WTC11 (cell line): ENCODE data around the gene SLC34A1. TPM values are rescaled to one million over a fixed set of nuclear protein-coding genes. Genes with fewer than 3 reads are reported as not detected.

Experiments
- ATAC-seq: fragments of 200-7000 bp; cut with Tn5 transposase; 2 replicates; pipeline ENCODE4 v1.10.0; 2021; ENCODE audit warnings: mild to moderate bottlenecking, moderate library complexity
- CTCF ChIA-PET: fragments of 300-600 bp; sonication (Branson Sonifier 250); formaldehyde crosslinking; loops from one replicate; lab custom pipeline; 2021; ENCODE audit warnings: antibody characterized with exemption; lab: Charles Lee
- POLR2A ChIA-PET: fragments of 350-600 bp; sonication (Branson Sonifier 250); formaldehyde crosslinking; loops from one replicate; lab custom pipeline; 2021; ENCODE audit warnings: antibody characterized with exemption; lab: Charles Lee
- DNase-seq: peaks from one replicate; pipeline ENCODE4 v3.0.0; 2021; ENCODE audit warnings: low spot score
- H3K27ac Mint-ChIP-seq: 2 replicates; pipeline ENCODE4 v1.8.0; 2021; ENCODE audit warnings: mixed read lengths
- H3K27me3 Mint-ChIP-seq: 2 replicates; pipeline ENCODE4 v1.8.0; 2021; ENCODE audit warnings: low read depth, mild to moderate bottlenecking, moderate library complexity, mixed read lengths
- H3K36me3 Mint-ChIP-seq: 2 replicates; pipeline ENCODE4 v1.8.0; 2021; ENCODE audit warnings: mixed read lengths
- H3K4me1 Mint-ChIP-seq: 2 replicates; pipeline ENCODE4 v1.8.0; 2022; ENCODE audit warnings: mixed read lengths
- H3K4me3 Mint-ChIP-seq: 2 replicates; pipeline ENCODE4 v1.8.0; 2021; ENCODE audit warnings: mild to moderate bottlenecking, moderate library complexity, mixed read lengths
- H3K9me3 Mint-ChIP-seq: 2 replicates; pipeline ENCODE4 v1.8.0; 2021; ENCODE audit warnings: mixed read lengths
- CREM ChIP-seq: sonication (generic); formaldehyde crosslinking; IDR thresholded peaks from 2 replicates; pipeline ENCODE4 v1.8.1; 2022; ENCODE audit warnings: mild to moderate bottlenecking, missing genetic modification reagents, moderate library complexity
- FOXK1 ChIP-seq: sonication (generic); formaldehyde crosslinking; IDR thresholded peaks from 2 replicates; pipeline ENCODE4 v1.8.0; 2022; ENCODE audit warnings: mild to moderate bottlenecking, moderate library complexity, missing genetic modification reagents
- FOXP1 ChIP-seq: sonication (generic); formaldehyde crosslinking; IDR thresholded peaks from 2 replicates; pipeline ENCODE4 v1.8.0; 2022; ENCODE audit warnings: missing genetic modification reagents, mild to moderate bottlenecking, moderate library complexity, borderline replicate concordance
- GABPB1 ChIP-seq: sonication (generic); formaldehyde crosslinking; IDR thresholded peaks from 2 replicates; pipeline ENCODE4 v1.8.1; 2023; ENCODE audit warnings: mild to moderate bottlenecking, missing genetic modification reagents
- HMGA2 ChIP-seq: fragments of 250-450 bp; sonication (Bioruptor Pico); IDR thresholded peaks from 2 replicates; pipeline ENCODE4 v1.4.0; 2021; ENCODE audit warnings: mild to moderate bottlenecking, moderate library complexity
- MXD4 ChIP-seq: fragments of 250-450 bp; sonication (Bioruptor Pico); IDR thresholded peaks from 2 replicates; pipeline ENCODE4 v1.8.0; 2021; ENCODE audit warnings: mild to moderate bottlenecking, moderate library complexity, borderline replicate concordance
- NFATC4 ChIP-seq: fragments of 250-450 bp; sonication (Bioruptor Pico); IDR thresholded peaks from 2 replicates; pipeline ENCODE4 v1.9.0; 2021; ENCODE audit warnings: mild to moderate bottlenecking
- NFYB ChIP-seq: sonication (generic); formaldehyde crosslinking; conservative IDR thresholded peaks from 2 replicates; pipeline ENCODE4 v1.8.0; 2022; ENCODE audit warnings: low read depth, missing genetic modification reagents
- NR3C1 ChIP-seq: sonication (generic); formaldehyde crosslinking; conservative IDR thresholded peaks from 2 replicates; pipeline ENCODE4 v1.8.1; 2023; ENCODE audit warnings: low read depth, mild to moderate bottlenecking, missing genetic modification reagents
- SP1 ChIP-seq: sonication (generic); formaldehyde crosslinking; conservative IDR thresholded peaks from 2 replicates; pipeline ENCODE4 v1.8.1; 2022; ENCODE audit warnings: missing genetic modification reagents
- TP53 ChIP-seq: sonication (generic); formaldehyde crosslinking; IDR thresholded peaks from 2 replicates; pipeline ENCODE4 v1.8.1; 2023; ENCODE audit warnings: mild to moderate bottlenecking, missing genetic modification reagents
- ZBTB21 ChIP-seq: sonication (generic); formaldehyde crosslinking; IDR thresholded peaks from 2 replicates; pipeline ENCODE4 v1.8.1; 2023; ENCODE audit warnings: mild to moderate bottlenecking, missing genetic modification reagents, borderline replicate concordance
- ZNF219 ChIP-seq: sonication (generic); formaldehyde crosslinking; IDR thresholded peaks from 2 replicates; pipeline ENCODE4 v1.8.0; 2023; ENCODE audit warnings: missing genetic modification reagents, mild to moderate bottlenecking, borderline replicate concordance
- ZNF396 ChIP-seq: fragments of 250-450 bp; sonication (Bioruptor Pico); IDR thresholded peaks from 2 replicates; pipeline ENCODE4 v1.8.0; 2021; ENCODE audit warnings: mild to moderate bottlenecking, moderate library complexity, borderline replicate concordance
- ZNF416 ChIP-seq: fragments of 250-450 bp; sonication (Bioruptor Pico); IDR thresholded peaks from 2 replicates; pipeline ENCODE4 v1.9.0; 2021; ENCODE audit warnings: mild to moderate bottlenecking, inconsistent platforms
- total RNA-seq: library from RNA; stranded (reverse); gene quantifications from 3 replicates; pipeline ENCODE4 v1.2.3, GENCODE V29; 2021
- TF ChIP-seq, protein P1 (sequence below): sonication (generic); formaldehyde crosslinking; IDR thresholded peaks from 2 replicates; pipeline ENCODE4 v1.8.1; 2023; ENCODE audit warnings: mild to moderate bottlenecking, missing genetic modification reagents
- TF ChIP-seq, protein P2 (sequence below): sonication (generic); formaldehyde crosslinking; IDR thresholded peaks from 2 replicates; pipeline ENCODE4 v1.8.1; 2023; ENCODE audit warnings: mild to moderate bottlenecking, missing genetic modification reagents
- TF ChIP-seq, protein P3 (sequence below): sonication (generic); formaldehyde crosslinking; IDR thresholded peaks from 2 replicates; pipeline ENCODE4 v1.8.0; 2023; ENCODE audit warnings: missing genetic modification reagents
- TF ChIP-seq, protein P4 (sequence below): fragments of 200-600 bp; IDR thresholded peaks from 2 replicates; pipeline ENCODE4 v1.8.0; 2022; ENCODE audit warnings: antibody characterized with exemption
- TF ChIP-seq, protein P5 (sequence below): sonication (generic); formaldehyde crosslinking; IDR thresholded peaks from 2 replicates; pipeline ENCODE4 v1.8.0; 2022; ENCODE audit warnings: missing genetic modification reagents

The SLC34A1 gene
- total RNA-seq, 1 experiment from 2014 or later: not detected

DNA sequence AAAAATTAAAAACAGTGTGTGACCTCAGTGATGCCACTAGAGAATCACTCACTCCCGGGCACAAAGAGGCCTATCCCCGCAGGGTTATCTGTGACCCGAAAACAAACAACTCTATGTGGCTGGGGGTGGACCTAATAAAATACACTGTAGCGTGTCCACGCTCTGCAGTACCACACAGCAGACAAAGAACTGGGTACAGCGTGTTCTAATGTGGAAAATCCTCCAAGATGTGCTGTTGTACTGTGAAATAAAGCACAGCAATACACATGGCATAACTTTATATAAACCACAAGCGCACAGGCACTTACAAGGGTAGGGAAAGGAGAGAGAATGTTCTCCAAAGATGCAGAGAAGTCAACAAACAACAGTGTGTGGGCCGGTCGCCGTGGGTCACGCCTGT is 8.1 kb upstream of the SLC34A1 start:
- H3K27ac Mint-ChIP-seq: no peak overlapping the region
- H3K4me3 Mint-ChIP-seq: no peak overlapping the region
- no peak for ATAC-seq
- TF ChIP-seq TP53 (CRISPR knock-in tag): no peak
- TF ChIP-seq FOXK1 (CRISPR knock-in tag): no peak
- no peak for TF ChIP-seq ZNF219 (CRISPR knock-in tag)
- no peak for TF ChIP-seq GABPB1 (CRISPR knock-in tag)
- TF ChIP-seq SP1 (CRISPR knock-in tag): no peak
- TF ChIP-seq, protein P1, sequence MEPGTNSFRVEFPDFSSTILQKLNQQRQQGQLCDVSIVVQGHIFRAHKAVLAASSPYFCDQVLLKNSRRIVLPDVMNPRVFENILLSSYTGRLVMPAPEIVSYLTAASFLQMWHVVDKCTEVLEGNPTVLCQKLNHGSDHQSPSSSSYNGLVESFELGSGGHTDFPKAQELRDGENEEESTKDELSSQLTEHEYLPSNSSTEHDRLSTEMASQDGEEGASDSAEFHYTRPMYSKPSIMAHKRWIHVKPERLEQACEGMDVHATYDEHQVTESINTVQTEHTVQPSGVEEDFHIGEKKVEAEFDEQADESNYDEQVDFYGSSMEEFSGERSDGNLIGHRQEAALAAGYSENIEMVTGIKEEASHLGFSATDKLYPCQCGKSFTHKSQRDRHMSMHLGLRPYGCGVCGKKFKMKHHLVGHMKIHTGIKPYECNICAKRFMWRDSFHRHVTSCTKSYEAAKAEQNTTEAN (CRISPR knock-in tag): no peak
- TF ChIP-seq NFATC4 (CRISPR knock-in tag): no peak
- TF ChIP-seq, protein P2, sequence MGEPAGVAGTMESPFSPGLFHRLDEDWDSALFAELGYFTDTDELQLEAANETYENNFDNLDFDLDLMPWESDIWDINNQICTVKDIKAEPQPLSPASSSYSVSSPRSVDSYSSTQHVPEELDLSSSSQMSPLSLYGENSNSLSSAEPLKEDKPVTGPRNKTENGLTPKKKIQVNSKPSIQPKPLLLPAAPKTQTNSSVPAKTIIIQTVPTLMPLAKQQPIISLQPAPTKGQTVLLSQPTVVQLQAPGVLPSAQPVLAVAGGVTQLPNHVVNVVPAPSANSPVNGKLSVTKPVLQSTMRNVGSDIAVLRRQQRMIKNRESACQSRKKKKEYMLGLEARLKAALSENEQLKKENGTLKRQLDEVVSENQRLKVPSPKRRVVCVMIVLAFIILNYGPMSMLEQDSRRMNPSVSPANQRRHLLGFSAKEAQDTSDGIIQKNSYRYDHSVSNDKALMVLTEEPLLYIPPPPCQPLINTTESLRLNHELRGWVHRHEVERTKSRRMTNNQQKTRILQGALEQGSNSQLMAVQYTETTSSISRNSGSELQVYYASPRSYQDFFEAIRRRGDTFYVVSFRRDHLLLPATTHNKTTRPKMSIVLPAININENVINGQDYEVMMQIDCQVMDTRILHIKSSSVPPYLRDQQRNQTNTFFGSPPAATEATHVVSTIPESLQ (CRISPR knock-in tag): no peak
- no peak for TF ChIP-seq NFYB (CRISPR knock-in tag)
- TF ChIP-seq, protein P3, sequence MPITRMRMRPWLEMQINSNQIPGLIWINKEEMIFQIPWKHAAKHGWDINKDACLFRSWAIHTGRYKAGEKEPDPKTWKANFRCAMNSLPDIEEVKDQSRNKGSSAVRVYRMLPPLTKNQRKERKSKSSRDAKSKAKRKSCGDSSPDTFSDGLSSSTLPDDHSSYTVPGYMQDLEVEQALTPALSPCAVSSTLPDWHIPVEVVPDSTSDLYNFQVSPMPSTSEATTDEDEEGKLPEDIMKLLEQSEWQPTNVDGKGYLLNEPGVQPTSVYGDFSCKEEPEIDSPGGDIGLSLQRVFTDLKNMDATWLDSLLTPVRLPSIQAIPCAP (CRISPR knock-in tag): no peak
- no peak for TF ChIP-seq ZNF416 (CRISPR knock-in tag)
- no peak for TF ChIP-seq FOXP1 (CRISPR knock-in tag)
- TF ChIP-seq ZBTB21: no peak
- TF ChIP-seq MXD4: no peak
- no peaks in the 10 kb centered on the region for H3K9me3 Mint-ChIP-seq
- H3K27me3 Mint-ChIP-seq: peaks cover 10% of the 10 kb centered on the region
- H3K4me1 Mint-ChIP-seq: peaks cover 24% of the 10 kb centered on the region
- CTCF ChIA-PET: interaction anchor here (1.3 to 1.4 kb wide), 2 partner anchors 9 to 26 kb away, joined by 3 read pairs; no protein-coding TSS in a partner anchor
- no peak for DNase-seq
- POLR2A ChIA-PET: no interaction called here
- H3K36me3 Mint-ChIP-seq: no peaks in the 10 kb centered on the region; the same call in 1 of the 2 replicates

DNA sequence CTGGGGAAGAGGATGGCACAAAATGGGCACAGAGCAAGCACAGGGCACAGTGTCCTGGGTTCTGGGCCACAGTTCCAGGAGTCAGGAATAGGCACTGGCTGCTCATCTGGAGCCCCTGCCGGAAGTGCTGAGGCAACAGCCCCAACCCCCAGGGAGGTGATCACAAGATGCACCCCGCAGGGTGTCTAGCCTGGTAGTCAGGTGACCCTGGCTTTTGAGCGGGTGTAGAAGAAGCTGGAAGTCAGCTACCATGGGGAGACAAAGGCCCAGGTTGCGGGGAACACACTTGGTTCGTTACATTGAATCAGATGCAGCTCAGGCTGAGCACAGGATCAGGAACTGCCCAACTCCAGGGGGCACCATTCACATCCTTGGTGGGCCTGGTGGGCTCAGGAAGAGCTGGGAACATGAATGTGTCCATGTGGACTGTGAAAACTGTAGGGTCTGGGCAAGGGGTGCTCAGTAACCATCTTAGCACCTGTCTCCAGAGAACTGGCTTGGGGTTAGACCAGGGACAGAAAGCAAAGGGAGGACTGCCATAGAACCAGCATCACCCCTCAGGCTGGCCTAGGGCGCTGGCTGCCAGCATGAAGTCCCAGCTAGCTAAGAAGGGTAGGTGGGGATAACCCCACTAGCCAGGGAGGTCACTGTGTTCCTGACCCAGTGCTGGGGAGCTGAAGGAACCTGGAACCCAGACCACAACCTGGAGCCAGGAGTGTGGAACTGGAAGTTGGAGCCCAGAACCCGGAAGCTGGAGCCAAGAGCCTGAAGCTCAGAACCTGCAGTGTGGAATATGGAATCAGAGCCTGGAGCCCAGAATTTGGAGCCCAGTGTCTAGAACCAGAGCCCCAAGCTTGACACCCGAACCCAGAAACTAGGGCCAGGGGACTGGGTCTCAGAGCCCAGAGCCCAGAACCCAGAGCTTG is 6.1 kb upstream of the SLC34A1 start:
- DNase-seq: no peak
- H3K9me3 Mint-ChIP-seq: no peaks in the 10 kb centered on the region
- no peak for TF ChIP-seq ZNF396 (CRISPR knock-in tag)
- no peak for TF ChIP-seq NR3C1 (CRISPR knock-in tag)
- TF ChIP-seq, protein P4, sequence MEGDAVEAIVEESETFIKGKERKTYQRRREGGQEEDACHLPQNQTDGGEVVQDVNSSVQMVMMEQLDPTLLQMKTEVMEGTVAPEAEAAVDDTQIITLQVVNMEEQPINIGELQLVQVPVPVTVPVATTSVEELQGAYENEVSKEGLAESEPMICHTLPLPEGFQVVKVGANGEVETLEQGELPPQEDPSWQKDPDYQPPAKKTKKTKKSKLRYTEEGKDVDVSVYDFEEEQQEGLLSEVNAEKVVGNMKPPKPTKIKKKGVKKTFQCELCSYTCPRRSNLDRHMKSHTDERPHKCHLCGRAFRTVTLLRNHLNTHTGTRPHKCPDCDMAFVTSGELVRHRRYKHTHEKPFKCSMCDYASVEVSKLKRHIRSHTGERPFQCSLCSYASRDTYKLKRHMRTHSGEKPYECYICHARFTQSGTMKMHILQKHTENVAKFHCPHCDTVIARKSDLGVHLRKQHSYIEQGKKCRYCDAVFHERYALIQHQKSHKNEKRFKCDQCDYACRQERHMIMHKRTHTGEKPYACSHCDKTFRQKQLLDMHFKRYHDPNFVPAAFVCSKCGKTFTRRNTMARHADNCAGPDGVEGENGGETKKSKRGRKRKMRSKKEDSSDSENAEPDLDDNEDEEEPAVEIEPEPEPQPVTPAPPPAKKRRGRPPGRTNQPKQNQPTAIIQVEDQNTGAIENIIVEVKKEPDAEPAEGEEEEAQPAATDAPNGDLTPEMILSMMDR: no peak
- TF ChIP-seq, protein P5, sequence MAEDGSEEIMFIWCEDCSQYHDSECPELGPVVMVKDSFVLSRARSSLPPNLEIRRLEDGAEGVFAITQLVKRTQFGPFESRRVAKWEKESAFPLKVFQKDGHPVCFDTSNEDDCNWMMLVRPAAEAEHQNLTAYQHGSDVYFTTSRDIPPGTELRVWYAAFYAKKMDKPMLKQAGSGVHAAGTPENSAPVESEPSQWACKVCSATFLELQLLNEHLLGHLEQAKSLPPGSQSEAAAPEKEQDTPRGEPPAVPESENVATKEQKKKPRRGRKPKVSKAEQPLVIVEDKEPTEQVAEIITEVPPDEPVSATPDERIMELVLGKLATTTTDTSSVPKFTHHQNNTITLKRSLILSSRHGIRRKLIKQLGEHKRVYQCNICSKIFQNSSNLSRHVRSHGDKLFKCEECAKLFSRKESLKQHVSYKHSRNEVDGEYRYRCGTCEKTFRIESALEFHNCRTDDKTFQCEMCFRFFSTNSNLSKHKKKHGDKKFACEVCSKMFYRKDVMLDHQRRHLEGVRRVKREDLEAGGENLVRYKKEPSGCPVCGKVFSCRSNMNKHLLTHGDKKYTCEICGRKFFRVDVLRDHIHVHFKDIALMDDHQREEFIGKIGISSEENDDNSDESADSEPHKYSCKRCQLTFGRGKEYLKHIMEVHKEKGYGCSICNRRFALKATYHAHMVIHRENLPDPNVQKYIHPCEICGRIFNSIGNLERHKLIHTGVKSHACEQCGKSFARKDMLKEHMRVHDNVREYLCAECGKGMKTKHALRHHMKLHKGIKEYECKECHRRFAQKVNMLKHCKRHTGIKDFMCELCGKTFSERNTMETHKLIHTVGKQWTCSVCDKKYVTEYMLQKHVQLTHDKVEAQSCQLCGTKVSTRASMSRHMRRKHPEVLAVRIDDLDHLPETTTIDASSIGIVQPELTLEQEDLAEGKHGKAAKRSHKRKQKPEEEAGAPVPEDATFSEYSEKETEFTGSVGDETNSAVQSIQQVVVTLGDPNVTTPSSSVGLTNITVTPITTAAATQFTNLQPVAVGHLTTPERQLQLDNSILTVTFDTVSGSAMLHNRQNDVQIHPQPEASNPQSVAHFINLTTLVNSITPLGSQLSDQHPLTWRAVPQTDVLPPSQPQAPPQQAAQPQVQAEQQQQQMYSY (CRISPR knock-in tag): 0 out of 2 replicates have a peak, but pooled peaks have one; percentile 22
- no peak for TF ChIP-seq CREM (CRISPR knock-in tag)
- no peak for TF ChIP-seq GABPB1 (CRISPR knock-in tag)
- TF ChIP-seq HMGA2 (CRISPR knock-in tag): no peak
- H3K27me3 Mint-ChIP-seq: peaks cover 14% of the 10 kb centered on the region
- ChIA-PET POLR2A (interaction anchor here (1.1 to 1.6 kb wide), 3 partner anchors 24 to 77 kb away, joined by 3 to 5 read pairs (median 3); no protein-coding TSS in a partner anchor), CTCF (interaction anchor here (0.5 to 4.6 kb wide), 13 partner anchors 8 to 199 kb away, joined by 3 to 52 read pairs (median 4); no protein-coding TSS in a partner anchor)
- no peak overlapping the region for H3K27ac Mint-ChIP-seq
- no peaks in the 10 kb centered on the region for H3K36me3 Mint-ChIP-seq
- H3K4me1 Mint-ChIP-seq: peaks cover 32% of the 10 kb centered on the region
- H3K4me3 Mint-ChIP-seq: no peak overlapping the region
- no peak for ATAC-seq
